Measurements from ENCODE around the gene AMER1. TPM values are rescaled to one million over a fixed set of nuclear protein-coding genes. Genes with fewer than 3 reads are reported as not detected.

Gene AMER1
- total and polyA plus RNA-seq, 10 of the 15 experiments (the other 5 are each of a cell fraction or from before 2014, with no cell fraction given): 0.16 to 6.3 (median 4.2) TPM

DNA sequence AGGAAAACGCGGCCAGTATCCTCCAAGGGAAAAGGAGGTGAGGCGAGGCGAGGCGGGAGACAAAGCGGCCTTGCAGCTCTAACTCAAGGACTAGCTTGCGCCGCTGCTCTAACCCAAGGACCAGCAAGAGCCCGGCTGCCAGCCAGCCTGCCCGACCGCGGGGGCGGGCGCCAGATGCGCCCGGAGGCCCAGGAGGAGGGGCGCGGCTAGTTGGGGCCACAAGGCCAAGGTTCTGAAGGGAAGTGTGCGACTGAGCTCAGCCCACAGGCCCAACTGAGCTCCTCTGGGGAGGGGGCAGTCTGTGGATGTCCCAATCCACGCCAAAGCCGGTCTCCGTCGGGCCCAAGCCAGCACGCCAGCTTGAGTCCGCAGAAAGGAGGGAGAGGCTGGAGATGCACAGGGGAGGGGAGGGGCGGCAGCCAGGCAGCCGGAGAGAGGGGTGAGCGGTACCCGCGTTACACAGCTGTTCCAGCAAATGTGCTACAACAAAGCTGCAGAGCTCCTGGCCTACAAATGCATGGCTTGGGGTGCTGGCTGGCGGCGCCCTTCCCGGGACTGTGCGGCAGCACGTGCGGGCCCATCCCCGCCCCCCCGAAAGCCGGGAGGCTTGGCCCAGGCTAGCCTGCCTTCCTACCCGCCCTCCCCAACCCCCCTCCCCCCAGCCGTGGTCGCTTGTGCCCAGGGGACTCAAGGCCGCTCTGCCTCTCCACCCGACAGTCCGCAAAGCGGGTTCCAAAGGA lies 637 bp downstream of the AMER1 start:
- Histone ChIP-seq H3K79me2 (ENCODE audit: control insufficient read depth, insufficient read depth, low read length) (peaks cover 7% of the 10 kb centered on the region), H2AFZ (ENCODE audit: control insufficient read depth, low read depth, low read length) (peak overlapping the region; percentile 69), H3K27ac (ENCODE audit: control insufficient read depth, insufficient read depth) (peak overlapping the region; percentile 61), H3K27me3 (replicated peaks in 1 of 2; ENCODE audit: control insufficient read depth in 2 of 2, insufficient read depth in 2 of 2, low read length in 1 of 2) (no peaks in the 10 kb centered on the region), H3K36me3 (ENCODE audit: control insufficient read depth in 2 of 2, insufficient read depth in 2 of 2, low read length in 1 of 2) (no peaks in the 10 kb centered on the region), H3K9ac (ENCODE audit: control insufficient read depth, insufficient read depth, low read length) (peak overlapping the region; percentile 62), H3K9me3 (replicated peaks; ENCODE audit: control insufficient read depth, insufficient read depth, low read length) (no peaks in the 10 kb centered on the region), H3K4me1 (ENCODE audit: control insufficient read depth, insufficient read depth, low read length) (no peaks in the 10 kb centered on the region; the same call in 1 of the 2 replicates), H4K20me1 (ENCODE audit: control insufficient read depth, insufficient read depth) (no peaks in the 10 kb centered on the region), H3K4me3 (peak overlapping the region; percentile 76), H3K4me2 (ENCODE audit: control insufficient read depth, insufficient read depth) (peak overlapping the region; percentile 73)
- ChIA-PET CTCF (no interaction called here), POLR2A (interaction anchor here (0.7 kb wide), 1 partner anchor 644 kb away, joined by 4 read pairs; no protein-coding TSS in a partner anchor), RAD21 (ENCODE audit: unreplicated experiment) (interaction anchor here (1.7 to 2.1 kb wide), 2 partner anchors 34 to 111 kb away, joined by 6 read pairs; no protein-coding TSS in a partner anchor), SMC1A (ENCODE audit: uncharacterized antibody, unreplicated experiment) (interaction anchor here (2.3 kb wide), 1 partner anchor 16 kb away, joined by 6 read pairs; no protein-coding TSS in a partner anchor)
- WGBS (ENCODE audit: insufficient coverage, insufficient replicate concordance, low lambda C conversion rate, missing lambda C conversion rate): 38% methylated on average over 40 of the region's 46 CpGs
- BruUV-seq (replicated peaks): no TSS peak
- ATAC-seq (peak; percentile 22), FAIRE-seq (no peak), DNase-seq (ENCODE audit: low read depth, low spot score) (no peak)
- peak; percentile 60 to 90 for TF ChIP-seq BHLHE40 (IDR thresholded peaks at IDR 0.05; ENCODE audit: borderline replicate concordance in 1 of 2, low read depth in 2 of 2, low read length in 1 of 2)
- peak in 1 of 2 experiments; percentile 66; a peak in 2 of 3 replicates for TF ChIP-seq EGR1 (IDR thresholded peaks at IDR 0.05; ENCODE audit: borderline replicate concordance in 1 of 2, low read depth in 2 of 2, low read length in 2 of 2)
- TF ChIP-seq, protein P1, sequence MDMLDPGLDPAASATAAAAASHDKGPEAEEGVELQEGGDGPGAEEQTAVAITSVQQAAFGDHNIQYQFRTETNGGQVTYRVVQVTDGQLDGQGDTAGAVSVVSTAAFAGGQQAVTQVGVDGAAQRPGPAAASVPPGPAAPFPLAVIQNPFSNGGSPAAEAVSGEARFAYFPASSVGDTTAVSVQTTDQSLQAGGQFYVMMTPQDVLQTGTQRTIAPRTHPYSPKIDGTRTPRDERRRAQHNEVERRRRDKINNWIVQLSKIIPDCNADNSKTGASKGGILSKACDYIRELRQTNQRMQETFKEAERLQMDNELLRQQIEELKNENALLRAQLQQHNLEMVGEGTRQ (IDR thresholded peaks at IDR 0.05; ENCODE audit: borderline replicate concordance, low read depth, low read length): no peak
- intact Hi-C loops (cut with micrococcal nuclease; ENCODE audit: unreplicated experiment): loop anchor here (10.0 kb wide), 1 partner anchor 450 kb away; a partner anchor contains a TSS
- in situ Hi-C loops (cut with MboI): loop anchor here (10.0 to 25.0 kb wide), 2 partner anchors 190 to 1807 kb away; partner anchors contain the start of gene MTMR8
